ENCODE measurements around the gene SCARB1.

- TF ChIP-seq EP300 (IDR thresholded peaks at IDR 0.05) (no peak), POLR2A (IDR thresholded peaks at IDR 0.05) (no peak), CTCF (IDR thresholded peaks at IDR 0.05) (no peak)
These were observed 70.7 kb downstream of the SCARB1 start for GRCh38 chr12:124792961-124793441.

Data from tibial nerve (tissue), 4 donors.